ENCODE results near the gene INPP5D.

- TF ChIP-seq POLR2A (IDR thresholded peaks at IDR 0.05) (no peak), CTCF (IDR thresholded peaks at IDR 0.05) (no peak), EP300 (IDR thresholded peaks at IDR 0.05) (no peak)
Measured at GRCh38 chr2:233013650-233014049, 46.5 kb upstream of the INPP5D start.
